ENCODE data around the gene SPRED3.
A peak's percentile ranks its signal among the peaks of the same experiment; 100 is the strongest.

SPRED3 gene

GRCh38 chr19:38389101-38389925, 816 bp downstream of the SPRED3 start:
- peaks cover 5% of the 10 kb centered on the region; the same call in 1 of the 2 replicates for H3K4me1 ChIP-seq (ENCODE audit: low read length)
- H3K9me3 ChIP-seq (ENCODE audit: insufficient read depth, low read length): no peaks in the 10 kb centered on the region
- peak overlapping the region; percentile 86 for H3K4me3 ChIP-seq (ENCODE audit: low read length)
- H3K36me3 ChIP-seq (replicated peaks; ENCODE audit: low read depth, low read length): peaks cover 16% of the 10 kb centered on the region
- H3K27ac ChIP-seq (ENCODE audit: low read length): peak overlapping the region; percentile 73; the same call in 1 of the 2 replicates
- peak overlapping the region; percentile 63; the same call in 1 of the 2 replicates for H2AFZ ChIP-seq (ENCODE audit: low read depth, low read length)
- peak overlapping the region; percentile 88 for H3K4me2 ChIP-seq (ENCODE audit: low read length)
- no peaks in the 10 kb centered on the region for H3K79me2 ChIP-seq (ENCODE audit: low read length)
- 0 out of 2 replicates have a peak, but pooled peaks cover 3% of the 10 kb centered on the region for H4K20me1 ChIP-seq (ENCODE audit: insufficient read depth, low read length)
- TF ChIP-seq EZH2phosphoT487 (IDR thresholded peaks at IDR 0.05; ENCODE audit: low read depth) (no peak), CTCF (IDR thresholded peaks at IDR 0.05; ENCODE audit: low read depth, low read length) (no peak)
- peak overlapping the region; percentile 90 for H3K9ac ChIP-seq (ENCODE audit: low read length)
- no peaks in the 10 kb centered on the region for H3K27me3 ChIP-seq (ENCODE audit: low read depth, low read length)

- TF ChIP-seq EZH2phosphoT487 (IDR thresholded peaks at IDR 0.05; ENCODE audit: low read depth): no peak
- TF ChIP-seq CTCF (IDR thresholded peaks at IDR 0.05; ENCODE audit: low read depth, low read length): no peak
- Histone ChIP-seq H3K4me1 (ENCODE audit: low read length) (peaks cover 5% of the 10 kb centered on the region; the same call in 1 of the 2 replicates), H2AFZ (ENCODE audit: low read depth, low read length) (no peak overlapping the region), H3K4me3 (ENCODE audit: low read length) (peak overlapping the region; percentile 86; the same call in 1 of the 2 replicates), H3K36me3 (replicated peaks; ENCODE audit: low read depth, low read length) (peaks cover 8% of the 10 kb centered on the region), H4K20me1 (ENCODE audit: insufficient read depth, low read length) (no peaks in the 10 kb centered on the region), H3K4me2 (ENCODE audit: low read length) (peak overlapping the region; percentile 88), H3K9me3 (ENCODE audit: insufficient read depth, low read length) (no peaks in the 10 kb centered on the region), H3K9ac (ENCODE audit: low read length) (no peak overlapping the region), H3K27me3 (ENCODE audit: low read depth, low read length) (no peaks in the 10 kb centered on the region), H3K27ac (ENCODE audit: low read length) (no peak overlapping the region), H3K79me2 (ENCODE audit: low read length) (no peaks in the 10 kb centered on the region)
Measured at GRCh38 chr19:38389957-38390924, 1.7 kb downstream of the SPRED3 start.

- H3K4me1 ChIP-seq (ENCODE audit: low read length): peaks cover 5% of the 10 kb centered on the region; the same call in 1 of the 2 replicates
- no peak overlapping the region for H3K4me3 ChIP-seq (ENCODE audit: low read length)
- H3K9me3 ChIP-seq (ENCODE audit: insufficient read depth, low read length): no peaks in the 10 kb centered on the region
- no peak overlapping the region for H3K4me2 ChIP-seq (ENCODE audit: low read length)
- H3K27me3 ChIP-seq (ENCODE audit: low read depth, low read length): no peaks in the 10 kb centered on the region
- no peaks in the 10 kb centered on the region for H4K20me1 ChIP-seq (ENCODE audit: insufficient read depth, low read length)
- TF ChIP-seq CTCF (IDR thresholded peaks at IDR 0.05; ENCODE audit: low read depth, low read length): no peak
- TF ChIP-seq EZH2phosphoT487 (IDR thresholded peaks at IDR 0.05; ENCODE audit: low read depth): no peak
- H3K36me3 ChIP-seq (replicated peaks; ENCODE audit: low read depth, low read length): no peaks in the 10 kb centered on the region
- no peak overlapping the region for H2AFZ ChIP-seq (ENCODE audit: low read depth, low read length)
- no peak overlapping the region for H3K27ac ChIP-seq (ENCODE audit: low read length)
- no peaks in the 10 kb centered on the region for H3K79me2 ChIP-seq (ENCODE audit: low read length)
- no peak overlapping the region for H3K9ac ChIP-seq (ENCODE audit: low read length)
Measured at GRCh38 chr19:38391911-38392464, 3.5 kb downstream of the SPRED3 start.
